ENCODE data around the gene EXOSC6.
"Not testable (repeated sequence)": the region's sequence is repeated elsewhere in the genome, so short reads cannot be mapped to it uniquely, and the experiment has no call there.

The EXOSC6 gene

GRCh38 chr16:70198230-70198629 lies 53.5 kb downstream of the EXOSC6 start:
- not testable (repeated sequence) for DNase-seq

GRCh38 chr16:70197611-70198010 lies 54.1 kb downstream of the EXOSC6 start:
- not testable (repeated sequence) for DNase-seq
